Stimulated activated naive CD4-positive, alpha-beta T cell (primary cell): ENCODE results near the gene ZNF619.

Source experiments
- DNase-seq, 6 experiments: peaks; one replicate each; lab custom pipeline; 2025; lab: John Stamatoyannopoulos, UW

The ZNF619 gene

GRCh38 chr3:40534283-40534682 lies 57.4 kb downstream of the ZNF619 start:
- DNase-seq = no peak
